OCI-LY3 (cell line): Measurements from ENCODE around the gene SLC29A3.

Experiments
- H2AFZ ChIP-seq: fragments of 200-600, 300-600 bp; shearing (Covaris generic); 2 replicates; pipeline ENCODE4 v1.6.0; 2014; ENCODE audit warnings: antibody characterized with exemption, low read depth, low read length
- H3K27ac ChIP-seq: fragments of 200-600, 300-600 bp; sonication (generic); 2 replicates; pipeline ENCODE4 v1.5.1; 2014; ENCODE audit warnings: mild to moderate bottlenecking, low read length, moderate library complexity, mixed read lengths
- H3K27me3 ChIP-seq: fragments of 200-600, 300-600 bp; sonication (generic); 2 replicates; pipeline ENCODE4 v1.6.1; 2014; ENCODE audit warnings: low read depth, low read length, mixed read lengths
- H3K36me3 ChIP-seq: fragments of 200-600, 300-600 bp; sonication (generic); replicated peaks from 2 replicates; pipeline ENCODE3; 2014; ENCODE audit warnings: low read depth, low read length, mixed read lengths
- H3K4me1 ChIP-seq: fragments of 300-600, 200-600 bp; sonication (generic); 2 replicates; pipeline ENCODE4 v1.6.1; 2014; ENCODE audit warnings: low read length, mixed read lengths
- H3K4me2 ChIP-seq: fragments of 200-600, 300-600 bp; sonication (generic); 2 replicates; pipeline ENCODE4 v1.6.1; 2014; ENCODE audit warnings: low read length, mixed read lengths
- H3K4me3 ChIP-seq: fragments of 300-600, 200-600 bp; sonication (generic); 2 replicates; pipeline ENCODE4 v1.5.1; 2014; ENCODE audit warnings: antibody characterized with exemption, mild to moderate bottlenecking, low read length, moderate library complexity
- H3K79me2 ChIP-seq: fragments of 300-600, 200-600 bp; shearing (Covaris generic); 2 replicates; pipeline ENCODE4 v1.6.1; 2014; ENCODE audit warnings: mild to moderate bottlenecking, low read length, mixed read lengths
- H3K9ac ChIP-seq: fragments of 300-600, 200-600 bp; shearing (Covaris generic); 2 replicates; pipeline ENCODE4 v1.6.0; 2014; ENCODE audit warnings: mild to moderate bottlenecking, low read length, moderate library complexity
- H3K9me3 ChIP-seq: fragments of 200-600, 300-600 bp; shearing (Covaris generic); 2 replicates; pipeline ENCODE4 v1.6.1; 2014; ENCODE audit warnings: low read length, mixed read lengths; ENCODE audit not compliant: insufficient read depth
- H4K20me1 ChIP-seq: fragments of 200-600, 300-600 bp; sonication (generic); 2 replicates; pipeline ENCODE4 v1.6.1; 2016; ENCODE audit warnings: low read length, mixed read lengths; ENCODE audit not compliant: insufficient read depth
- EZH2phosphoT487 ChIP-seq: fragments of 200-600 bp; shearing (Covaris generic); IDR thresholded peaks from 2 replicates; pipeline ENCODE4 v1.6.1; 2018; ENCODE audit warnings: antibody characterized with exemption, mixed run types, low read depth
- TF ChIP-seq, protein P1 (sequence below): fragments of 200-600, 300-600 bp; sonication (generic); IDR thresholded peaks from 2 replicates; pipeline ENCODE4 v1.5.1; 2014; ENCODE audit warnings: antibody characterized with exemption, low read length, low read depth

SLC29A3 gene

DNA sequence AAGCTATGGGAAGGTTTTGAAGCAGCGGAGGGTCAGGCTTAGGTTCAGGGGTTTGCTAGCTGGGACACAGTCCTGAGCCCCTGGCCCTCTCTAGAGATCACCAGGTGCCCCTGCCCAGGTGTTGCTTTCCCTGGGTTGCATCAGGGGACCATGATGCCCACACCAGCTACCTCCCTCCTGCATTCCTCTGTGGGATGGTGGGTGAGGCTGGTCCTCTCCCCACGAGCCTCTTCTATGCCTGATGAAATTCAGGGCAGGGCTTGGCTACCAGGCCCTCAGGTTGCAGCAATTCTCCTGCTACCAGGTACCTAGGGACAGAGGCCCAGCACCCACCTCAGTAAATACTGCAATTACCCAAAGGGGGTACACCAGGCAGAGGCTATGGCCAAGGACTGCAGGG, 10.8 kb upstream of the SLC29A3 start:
- H3K79me2 ChIP-seq = no peaks in the 10 kb centered on the region
- H2AFZ ChIP-seq = no peak overlapping the region
- no peak for TF ChIP-seq EZH2phosphoT487
- TF ChIP-seq, protein P1, sequence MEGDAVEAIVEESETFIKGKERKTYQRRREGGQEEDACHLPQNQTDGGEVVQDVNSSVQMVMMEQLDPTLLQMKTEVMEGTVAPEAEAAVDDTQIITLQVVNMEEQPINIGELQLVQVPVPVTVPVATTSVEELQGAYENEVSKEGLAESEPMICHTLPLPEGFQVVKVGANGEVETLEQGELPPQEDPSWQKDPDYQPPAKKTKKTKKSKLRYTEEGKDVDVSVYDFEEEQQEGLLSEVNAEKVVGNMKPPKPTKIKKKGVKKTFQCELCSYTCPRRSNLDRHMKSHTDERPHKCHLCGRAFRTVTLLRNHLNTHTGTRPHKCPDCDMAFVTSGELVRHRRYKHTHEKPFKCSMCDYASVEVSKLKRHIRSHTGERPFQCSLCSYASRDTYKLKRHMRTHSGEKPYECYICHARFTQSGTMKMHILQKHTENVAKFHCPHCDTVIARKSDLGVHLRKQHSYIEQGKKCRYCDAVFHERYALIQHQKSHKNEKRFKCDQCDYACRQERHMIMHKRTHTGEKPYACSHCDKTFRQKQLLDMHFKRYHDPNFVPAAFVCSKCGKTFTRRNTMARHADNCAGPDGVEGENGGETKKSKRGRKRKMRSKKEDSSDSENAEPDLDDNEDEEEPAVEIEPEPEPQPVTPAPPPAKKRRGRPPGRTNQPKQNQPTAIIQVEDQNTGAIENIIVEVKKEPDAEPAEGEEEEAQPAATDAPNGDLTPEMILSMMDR = no peak
- H3K4me2 ChIP-seq = no peak overlapping the region
- no peaks in the 10 kb centered on the region for H4K20me1 ChIP-seq
- H3K27ac ChIP-seq = no peak overlapping the region
- H3K9me3 ChIP-seq = no peaks in the 10 kb centered on the region
- H3K27me3 ChIP-seq = no peaks in the 10 kb centered on the region
- H3K4me3 ChIP-seq = no peak overlapping the region
- no peaks in the 10 kb centered on the region for H3K36me3 ChIP-seq
- H3K9ac ChIP-seq = no peak overlapping the region
- H3K4me1 ChIP-seq = peaks cover 36% of the 10 kb centered on the region

DNA sequence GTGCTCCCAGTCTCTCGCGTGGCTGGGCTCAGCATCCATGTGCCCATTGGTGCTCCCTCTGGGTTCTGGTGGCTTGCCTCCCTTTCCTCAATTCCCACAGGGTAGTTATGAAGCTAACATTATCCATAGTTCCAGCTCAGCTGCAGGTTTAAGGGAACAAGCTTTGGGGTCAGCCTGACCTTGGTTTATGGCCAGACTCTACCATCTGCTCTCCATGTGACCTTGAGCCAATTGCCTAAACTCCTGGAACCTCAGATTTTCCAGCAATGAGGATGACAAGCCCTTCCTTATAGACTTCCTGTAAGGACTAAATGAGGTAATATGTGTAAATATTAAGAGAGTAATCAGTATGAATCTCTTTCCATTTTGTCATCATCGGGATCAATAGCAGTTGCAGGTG, 10.1 kb upstream of the SLC29A3 start:
- no peaks in the 10 kb centered on the region for H3K36me3 ChIP-seq
- H3K4me3 ChIP-seq = no peak overlapping the region
- peaks cover 35% of the 10 kb centered on the region for H3K4me1 ChIP-seq

DNA sequence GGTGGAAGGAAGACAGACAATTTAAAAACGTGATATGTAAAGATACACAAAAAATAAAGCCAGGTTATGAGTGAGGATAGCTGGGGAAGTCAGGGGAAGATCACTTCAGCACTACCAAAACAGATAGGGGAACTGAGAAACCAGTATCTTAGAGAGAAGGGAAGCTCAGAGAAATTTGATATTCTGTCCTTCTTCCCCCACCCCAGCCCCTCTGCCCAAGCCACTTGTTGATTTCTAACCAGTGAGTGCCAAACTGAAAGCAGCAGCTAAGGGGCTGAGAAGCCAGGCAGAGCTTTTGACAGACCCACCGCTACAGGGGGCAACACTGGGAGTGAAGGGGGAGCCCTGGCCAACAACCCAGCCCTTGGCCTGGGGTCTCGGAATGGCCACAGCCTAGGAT, 9.1 kb upstream of the SLC29A3 start:
- H3K4me3 ChIP-seq = peak overlapping the region; percentile 49
- TF ChIP-seq, protein P1 = no peak
- no peak for TF ChIP-seq EZH2phosphoT487
- peak overlapping the region; percentile 62 for H3K9ac ChIP-seq
- no peaks in the 10 kb centered on the region for H4K20me1 ChIP-seq
- no peaks in the 10 kb centered on the region for H3K9me3 ChIP-seq
- H3K27me3 ChIP-seq = no peaks in the 10 kb centered on the region
- H3K36me3 ChIP-seq = no peaks in the 10 kb centered on the region
- H3K4me1 ChIP-seq = peaks cover 37% of the 10 kb centered on the region
- H2AFZ ChIP-seq = peak overlapping the region; percentile 51; the same call in 1 of the 2 replicates
- peak overlapping the region; percentile 70 for H3K4me2 ChIP-seq
- H3K27ac ChIP-seq = peak overlapping the region; percentile 86
- H3K79me2 ChIP-seq = no peaks in the 10 kb centered on the region

More for the DNA sequence above, 10.1 kb upstream of the SLC29A3 start:
- Histone ChIP-seq H2AFZ (no peak overlapping the region), H3K27me3 (no peaks in the 10 kb centered on the region), H4K20me1 (no peaks in the 10 kb centered on the region), H3K9ac (no peak overlapping the region; the same call in 1 of the 2 replicates), H3K27ac (no peak overlapping the region), H3K4me2 (peak overlapping the region; percentile 70), H3K79me2 (no peaks in the 10 kb centered on the region), H3K9me3 (no peaks in the 10 kb centered on the region)
- no peak for TF ChIP-seq EZH2phosphoT487
- TF ChIP-seq, protein P1 = no peak

DNA sequence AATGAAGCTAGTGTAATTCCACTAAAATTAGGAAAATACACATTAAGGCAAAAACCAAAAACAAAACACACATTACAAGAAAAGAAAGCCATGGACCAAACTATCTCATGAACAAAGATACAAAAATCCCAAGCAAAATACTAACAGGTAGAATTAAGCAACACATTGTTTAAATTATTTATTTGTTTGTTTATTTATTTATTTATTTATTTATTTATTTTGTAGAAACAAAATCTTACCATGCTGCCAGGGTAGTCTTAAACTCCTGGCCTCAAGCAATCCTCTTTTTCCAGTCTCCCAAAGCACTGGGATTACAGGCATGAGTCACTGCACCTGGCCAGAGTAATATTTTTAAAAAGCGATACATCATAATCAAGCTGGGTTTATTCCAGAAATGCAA, 6.8 kb upstream of the SLC29A3 start:
- Histone ChIP-seq H3K36me3 (no peaks in the 10 kb centered on the region), H3K27me3 (no peaks in the 10 kb centered on the region), H3K79me2 (no peaks in the 10 kb centered on the region), H3K9ac (no peak overlapping the region), H3K9me3 (no peaks in the 10 kb centered on the region), H3K27ac (no peak overlapping the region), H3K4me2 (no peak overlapping the region), H3K4me3 (no peak overlapping the region), H2AFZ (no peak overlapping the region), H3K4me1 (peaks cover 41% of the 10 kb centered on the region), H4K20me1 (no peaks in the 10 kb centered on the region)
- no peak for TF ChIP-seq EZH2phosphoT487
- TF ChIP-seq, protein P1 = no peak
